UCSD-AML1 (cell line): ENCODE data around the gene HDAC9.

Source experiments
- DNase-seq: peaks from one replicate; lab custom pipeline; 2025; ENCODE audit not compliant: unreplicated experiment; lab: John Stamatoyannopoulos, UW

Gene HDAC9

GRCh38 chr7:18580950-18581349 is 85.4 kb downstream of the HDAC9 start:
- DNase-seq: no peak

GRCh38 chr7:18583305-18583704 is 87.8 kb downstream of the HDAC9 start:
- DNase-seq: no peak

GRCh38 chr7:18590241-18590640 is 94.7 kb downstream of the HDAC9 start:
- no peak for DNase-seq

GRCh38 chr7:18590744-18591340 is 95.3 kb downstream of the HDAC9 start:
- no peak for DNase-seq

GRCh38 chr7:18593602-18594279 is 98.2 kb downstream of the HDAC9 start:
- no peak for DNase-seq

DNA sequence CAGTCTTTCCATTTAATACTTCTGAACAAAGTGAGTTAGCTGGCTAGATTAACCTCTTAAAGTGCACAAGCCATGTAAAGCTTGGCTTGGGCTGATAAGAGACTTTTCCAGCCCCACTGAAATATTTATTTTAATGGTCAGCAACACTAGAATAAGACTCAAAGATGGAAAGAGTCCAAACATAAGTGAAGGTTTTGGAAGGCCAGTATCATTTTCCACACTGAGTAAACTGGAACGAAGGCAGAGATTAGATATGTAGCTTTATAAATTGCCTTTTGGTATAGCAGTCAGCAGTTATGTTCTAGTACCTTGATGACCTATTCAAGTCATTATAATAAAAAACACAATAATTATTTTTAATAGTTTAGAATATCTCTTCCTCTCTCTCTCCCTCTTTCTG is 102.2 kb downstream of the HDAC9 start:
- DNase-seq: no peak

DNA sequence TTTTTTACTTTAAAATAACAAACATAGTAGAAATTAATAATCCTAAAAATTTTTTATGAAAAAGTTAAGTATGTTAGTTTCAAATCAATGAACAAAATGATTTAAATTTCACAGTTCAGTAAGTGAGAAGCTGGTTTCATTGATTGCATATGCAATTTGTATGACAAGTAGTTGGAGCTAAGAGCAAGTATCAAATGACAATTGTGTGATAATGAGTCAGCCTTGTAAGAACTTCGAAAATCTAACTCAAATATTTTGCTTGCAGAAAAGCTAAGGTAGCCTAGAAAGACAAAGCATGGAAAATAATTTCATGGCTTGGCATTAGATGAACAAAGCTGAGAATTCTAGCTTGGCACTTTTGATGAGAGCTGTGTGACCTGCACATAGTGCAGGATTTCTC is 111.5 kb downstream of the HDAC9 start:
- no peak for DNase-seq

GRCh38 chr7:18610331-18610948 is 114.9 kb downstream of the HDAC9 start:
- DNase-seq: no peak

DNA sequence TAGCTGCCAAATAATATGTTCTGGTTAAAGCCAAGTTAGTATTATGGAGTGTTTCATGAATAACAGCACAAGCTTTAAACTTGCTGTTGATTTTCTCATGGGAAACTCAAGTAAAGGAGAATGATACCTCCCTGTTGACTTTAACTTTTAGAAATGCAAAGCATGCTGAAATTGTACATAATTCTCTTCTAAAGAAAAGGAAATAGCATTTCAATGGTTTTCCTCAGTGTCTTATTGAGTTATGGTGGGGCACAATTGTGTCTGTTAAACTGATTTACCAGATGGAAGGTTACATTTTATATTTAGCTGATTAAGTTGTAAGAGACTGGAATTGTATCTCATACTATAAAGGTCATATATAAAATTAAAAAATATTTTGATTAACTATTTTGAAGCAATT is 119.3 kb downstream of the HDAC9 start:
- DNase-seq: no peak

DNA sequence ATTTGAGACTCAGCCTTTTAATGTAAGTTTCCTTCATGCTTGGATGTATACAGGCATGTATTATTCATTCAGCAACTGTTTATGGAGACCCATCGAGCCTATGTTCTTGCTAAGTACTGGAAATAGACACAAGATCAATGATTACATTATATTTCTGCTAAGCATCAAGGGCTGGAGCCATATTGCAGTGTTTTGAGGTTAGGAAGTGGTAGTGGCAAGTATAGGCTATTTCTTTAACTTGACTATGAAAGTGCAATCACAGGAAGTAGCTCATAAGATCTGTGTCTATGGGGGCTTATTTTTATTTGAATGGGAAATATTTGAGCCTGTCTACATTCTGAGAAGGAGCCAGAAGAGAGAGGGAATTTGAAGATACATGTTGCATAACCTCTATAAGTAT is 123.8 kb downstream of the HDAC9 start:
- DNase-seq: no peak

DNA sequence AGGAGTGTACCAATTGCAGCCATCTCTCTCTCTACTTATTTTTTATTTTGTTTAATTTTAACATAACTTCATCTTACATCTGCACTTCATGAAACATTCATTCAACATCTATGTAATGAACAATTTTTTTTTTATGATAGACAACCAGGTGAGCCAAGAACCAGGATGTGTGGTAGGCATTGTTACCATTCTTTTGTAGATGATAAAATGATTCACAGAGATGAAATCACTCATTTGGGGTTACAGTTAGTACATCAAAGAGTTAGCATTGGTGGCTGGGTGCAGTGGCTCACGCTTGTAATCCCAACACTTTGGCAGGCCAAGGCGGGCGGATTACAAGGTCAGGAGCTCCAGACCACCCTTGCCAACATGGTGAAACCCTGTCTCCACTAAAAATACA is 127.8 kb downstream of the HDAC9 start:
- DNase-seq: no peak

DNA sequence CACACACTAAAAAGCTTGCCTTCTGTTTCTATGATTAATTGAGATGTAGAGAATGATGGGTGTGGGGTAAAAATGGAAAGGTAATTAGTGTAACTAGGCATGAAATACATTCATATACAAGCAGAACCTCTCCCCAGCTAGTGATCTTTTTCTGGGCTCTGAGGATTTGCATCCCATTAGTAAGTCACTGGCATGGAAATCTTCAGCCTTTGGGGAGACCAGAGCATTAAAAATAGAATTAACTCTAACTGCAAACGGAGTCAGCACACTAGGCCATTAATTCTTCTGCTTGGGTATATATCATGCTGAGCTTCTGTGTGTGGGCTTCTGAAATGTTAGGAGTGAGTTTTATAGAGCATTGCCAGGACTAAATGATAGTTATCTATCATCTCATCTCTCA is 128.9 kb downstream of the HDAC9 start:
- no peak for DNase-seq

DNA sequence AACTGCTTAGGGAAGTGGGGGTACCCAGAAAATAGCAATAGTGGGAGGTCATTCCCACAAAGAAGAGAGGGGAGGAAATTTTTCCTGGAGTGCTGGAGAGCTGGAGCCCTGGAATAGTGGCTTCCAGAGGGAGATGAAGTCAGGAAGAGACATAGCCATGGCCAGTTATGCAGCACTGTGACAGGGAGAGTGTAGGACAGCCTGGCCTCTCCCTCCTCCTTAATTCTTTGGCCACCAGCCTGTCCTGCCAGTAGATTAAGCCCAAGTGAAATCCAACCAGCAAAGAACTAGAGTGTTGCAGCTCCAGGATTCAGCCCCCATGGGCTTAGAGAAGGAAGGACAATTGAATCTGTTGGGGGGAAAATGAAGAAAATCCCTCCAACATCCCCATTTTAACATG is 130.5 kb downstream of the HDAC9 start:
- DNase-seq: no peak

GRCh38 chr7:18626717-18627116 is 131.2 kb downstream of the HDAC9 start:
- DNase-seq: no peak

DNA sequence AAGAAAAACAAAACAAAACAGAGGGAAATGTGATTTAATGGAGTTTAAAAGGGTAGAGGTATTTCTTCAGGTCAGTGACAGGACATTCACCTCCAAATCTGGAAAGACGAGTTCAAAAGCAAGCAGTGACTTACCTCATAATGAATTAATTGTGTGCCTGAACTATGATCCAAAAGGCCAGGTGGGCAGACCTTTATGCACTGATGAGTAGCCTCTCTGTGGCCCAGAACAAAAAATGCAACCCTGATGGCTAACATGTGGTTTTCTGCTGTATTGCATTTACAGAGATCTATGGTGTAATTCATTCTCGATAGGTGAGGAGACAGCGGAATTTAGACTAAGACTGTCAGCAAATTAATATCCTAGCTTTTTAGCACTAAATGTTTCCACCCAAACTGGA is 142.0 kb downstream of the HDAC9 start:
- DNase-seq: no peak

DNA sequence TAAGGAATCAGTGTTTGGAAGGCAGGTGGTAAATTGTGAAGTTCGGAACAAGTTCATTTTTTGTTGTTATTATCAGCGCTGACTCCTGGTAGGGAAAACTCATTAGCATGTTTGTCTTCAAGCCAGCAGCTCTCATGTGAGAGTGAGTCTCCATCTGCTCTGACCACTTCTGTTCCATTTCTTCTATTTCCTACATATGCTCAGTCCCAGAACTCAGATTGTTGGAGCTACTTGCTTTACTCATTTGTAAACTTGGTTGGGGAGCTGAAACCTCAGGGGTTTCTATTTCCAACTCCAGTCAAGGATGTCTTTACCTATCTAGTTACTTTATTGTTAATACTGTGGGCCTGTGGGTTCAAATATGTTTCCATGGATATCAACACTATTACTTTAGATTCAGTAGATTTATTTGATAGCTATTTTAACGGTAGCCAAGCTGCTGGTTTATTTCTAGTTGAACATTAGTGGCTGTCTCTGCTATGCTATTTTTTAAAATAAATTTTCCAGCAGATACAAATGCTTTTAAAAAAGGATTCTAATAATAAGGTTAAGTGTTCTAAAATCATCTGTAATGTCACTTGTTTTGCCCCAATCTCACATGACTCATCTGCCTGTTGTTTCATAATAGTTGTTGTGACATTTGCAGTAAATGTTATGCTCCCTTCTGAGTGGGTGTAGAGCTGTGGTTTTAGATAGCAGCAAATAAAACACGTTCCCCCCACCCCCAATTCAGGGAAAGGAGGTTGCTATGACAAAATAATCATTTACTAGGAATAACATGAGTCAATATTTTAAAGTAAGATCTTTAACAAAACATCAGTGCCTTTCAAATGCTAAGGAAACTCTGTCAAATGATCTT is 143.3 kb downstream of the HDAC9 start:
- no peak for DNase-seq

DNA sequence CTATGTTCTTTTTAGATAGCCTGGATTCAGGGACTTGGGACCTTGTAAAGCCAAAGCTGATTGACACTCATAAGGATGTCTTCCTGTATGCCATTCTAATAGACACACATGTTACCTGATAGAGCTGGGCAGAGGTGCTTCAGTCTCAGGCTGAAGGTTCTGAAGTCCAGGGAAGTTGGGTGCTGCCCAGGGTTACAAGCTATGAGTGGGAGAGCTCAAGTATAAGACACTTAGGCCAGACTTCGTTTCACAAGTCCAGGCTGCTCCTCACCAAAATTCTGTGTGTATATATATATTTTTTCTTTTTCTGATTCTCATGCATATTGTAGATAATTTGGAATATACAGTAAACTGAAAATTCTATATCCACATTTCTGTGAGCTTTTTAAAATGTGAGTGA is 144.2 kb downstream of the HDAC9 start:
- no peak for DNase-seq

DNA sequence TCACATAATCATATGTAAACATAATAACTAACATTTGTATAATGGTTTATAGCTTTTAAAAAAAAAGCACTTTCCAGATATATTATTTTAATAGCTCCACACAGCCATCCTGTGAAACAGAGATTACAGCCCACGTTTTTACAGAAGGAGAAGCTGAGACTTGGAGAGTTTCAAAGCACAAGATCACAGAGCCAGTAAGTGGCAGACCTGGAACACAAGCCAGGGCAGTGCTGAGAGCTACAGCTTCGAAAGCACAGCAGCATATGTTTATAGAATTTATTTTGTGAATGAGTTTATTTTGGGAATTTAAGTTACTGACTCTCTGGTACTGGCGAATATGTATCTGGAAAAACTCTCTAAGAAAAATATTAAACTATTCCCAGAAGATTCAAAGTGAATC is 149.4 kb downstream of the HDAC9 start:
- DNase-seq: no peak

GRCh38 chr7:18647582-18647981 is 152.0 kb downstream of the HDAC9 start:
- DNase-seq: no peak

GRCh38 chr7:18648849-18649758 is 153.6 kb downstream of the HDAC9 start:
- no peak for DNase-seq
